Ramos (cell line): Measurements from ENCODE around the gene GUCY1A2.

ENCODE experiments used
- in situ Hi-C: fragments of 300-500 bp; cut with MboI; formaldehyde crosslinking; loops from one replicate; pipeline ENCODE4 v1.14.3; 2022; ENCODE audit warnings: low sequenced_read_pairs; ENCODE audit not compliant: unreplicated experiment

GUCY1A2 gene

GRCh38 chr11:106998916-106999188, 19.4 kb downstream of the GUCY1A2 start:
- in situ Hi-C loops, result no loop called here

- in situ Hi-C loops, result no loop called here
Measured at GRCh38 chr11:106998116-106998915, 20.0 kb downstream of the GUCY1A2 start.

DNA sequence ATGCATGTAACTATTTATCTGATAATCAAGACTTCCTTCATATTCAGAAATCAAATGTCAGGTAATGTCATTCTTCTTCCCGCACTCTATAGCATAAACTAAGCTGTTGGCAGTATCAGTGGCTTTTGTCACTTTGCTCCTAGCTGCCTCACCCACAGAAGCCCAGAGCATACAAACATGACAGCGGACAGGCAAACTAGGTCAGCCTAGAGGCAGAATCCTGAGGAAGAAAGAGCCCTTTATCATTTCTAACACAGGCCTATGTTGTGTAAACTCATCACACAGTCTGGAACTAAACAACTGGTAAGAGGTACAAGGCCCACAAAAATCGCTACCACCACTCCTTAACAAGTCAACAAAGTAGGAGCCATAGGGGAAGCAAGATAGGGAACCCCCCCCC, 21.0 kb downstream of the GUCY1A2 start:
- in situ Hi-C loops, result no loop called here

- in situ Hi-C loops, result no loop called here
Measured at GRCh38 chr11:106996691-106997090, 21.6 kb downstream of the GUCY1A2 start.

DNA sequence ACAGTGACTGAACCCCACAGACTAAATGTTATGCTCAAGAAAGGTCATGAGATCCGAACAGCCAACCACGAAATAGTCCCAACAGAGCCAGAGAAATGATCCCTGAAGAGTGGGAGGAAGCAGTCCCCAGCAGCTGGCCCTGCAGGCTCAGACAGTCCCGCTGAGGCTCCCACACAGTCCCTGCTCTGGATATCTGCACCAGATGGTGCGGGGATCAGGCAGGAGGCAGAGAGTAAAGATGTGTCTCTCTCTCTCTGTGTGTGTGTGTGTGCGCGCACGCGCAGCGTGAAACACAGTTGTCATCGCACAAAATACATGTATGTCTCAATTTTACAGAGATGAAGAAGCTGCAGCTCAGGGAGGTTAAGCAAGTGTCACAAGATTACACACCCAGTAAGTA, 27.9 kb downstream of the GUCY1A2 start:
- in situ Hi-C loops, result no loop called here

- in situ Hi-C loops, result no loop called here
Measured at GRCh38 chr11:106989078-106989455, 29.2 kb downstream of the GUCY1A2 start.

- in situ Hi-C loops, result no loop called here
Measured at GRCh38 chr11:106988151-106989077, 29.9 kb downstream of the GUCY1A2 start.

DNA sequence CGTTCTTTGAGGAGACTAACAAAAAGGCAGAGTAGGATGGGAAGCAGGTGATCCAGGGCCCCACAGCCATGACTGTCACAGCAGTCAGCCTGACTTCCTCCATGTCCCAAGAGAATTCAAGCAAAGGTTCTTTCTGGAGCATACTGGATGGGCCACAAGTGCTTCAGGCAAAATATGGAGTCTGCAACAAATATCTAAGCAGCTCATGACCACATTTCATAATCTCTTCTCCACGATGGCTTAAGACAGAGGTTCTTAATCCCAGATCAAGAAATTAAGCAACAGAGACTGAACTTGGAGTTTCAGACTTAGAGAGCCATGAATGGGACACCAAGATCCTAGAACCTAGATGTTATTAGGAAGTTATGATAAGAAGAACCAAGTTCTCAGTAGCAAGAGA, 31.6 kb downstream of the GUCY1A2 start:
- in situ Hi-C loops, result no loop called here

DNA sequence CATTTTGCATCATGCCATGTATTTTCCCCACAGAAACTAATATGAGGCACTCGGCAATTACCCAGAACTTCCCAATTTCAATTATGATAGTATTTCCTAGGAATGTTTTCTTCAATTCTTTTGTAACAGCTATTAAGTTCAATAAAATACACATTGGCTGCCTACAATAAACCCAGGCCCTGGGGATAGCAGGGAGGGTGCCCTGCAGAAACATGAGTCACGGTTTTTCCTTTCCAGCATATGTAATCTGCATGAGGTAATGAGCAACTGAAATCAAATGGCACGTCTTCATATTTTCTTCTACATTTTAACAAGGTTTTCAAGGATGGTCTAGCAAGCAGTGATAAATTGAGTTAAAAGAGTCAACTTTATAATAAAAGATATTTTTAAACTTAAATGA, 32.0 kb downstream of the GUCY1A2 start:
- in situ Hi-C loops, result no loop called here

- in situ Hi-C loops, result no loop called here
Measured at GRCh38 chr11:106983991-106984390, 34.3 kb downstream of the GUCY1A2 start.

DNA sequence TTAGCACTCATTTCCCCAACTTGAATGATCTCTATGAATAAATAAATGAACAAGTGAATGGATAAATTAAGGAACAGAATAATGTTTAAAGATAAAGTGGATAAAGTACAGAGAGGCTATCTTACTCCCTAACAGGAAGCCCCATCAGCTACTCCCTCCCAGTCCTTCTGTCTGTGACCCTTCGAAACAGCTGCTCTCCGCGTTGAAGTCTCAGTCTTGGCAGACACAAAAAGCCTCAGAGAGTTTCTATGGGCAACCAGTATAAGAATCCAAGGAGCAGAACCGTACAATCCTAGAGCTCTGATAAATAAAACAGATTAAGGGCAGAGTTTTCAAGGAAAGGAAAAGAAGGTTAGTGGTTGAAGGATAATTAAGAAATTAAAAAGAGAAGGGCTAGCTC, 35.0 kb downstream of the GUCY1A2 start:
- in situ Hi-C loops, result no loop called here

DNA sequence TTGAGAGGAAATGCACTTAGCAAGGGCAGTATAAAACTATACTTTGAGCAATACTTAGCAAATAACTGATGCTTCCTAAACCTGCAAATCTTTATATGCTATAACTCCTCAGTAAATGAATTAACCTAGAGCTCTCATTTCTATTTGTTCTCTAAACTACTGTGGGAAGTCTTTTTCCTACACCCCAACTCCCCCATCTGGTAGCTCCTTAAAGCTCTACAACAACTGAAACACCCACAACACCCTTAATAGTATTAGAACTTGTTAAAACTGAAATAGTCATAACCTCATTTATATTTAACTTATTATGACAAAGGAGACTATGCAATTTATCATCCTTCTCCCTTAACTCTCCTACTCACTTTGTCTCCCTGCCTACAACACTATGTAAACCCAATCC, 43.4 kb downstream of the GUCY1A2 start:
- in situ Hi-C loops, result no loop called here

- in situ Hi-C loops, result no loop called here
Measured at GRCh38 chr11:106971864-106972263, 46.4 kb downstream of the GUCY1A2 start.

- in situ Hi-C loops, result no loop called here
Measured at GRCh38 chr11:106969644-106970355, 48.5 kb downstream of the GUCY1A2 start.

DNA sequence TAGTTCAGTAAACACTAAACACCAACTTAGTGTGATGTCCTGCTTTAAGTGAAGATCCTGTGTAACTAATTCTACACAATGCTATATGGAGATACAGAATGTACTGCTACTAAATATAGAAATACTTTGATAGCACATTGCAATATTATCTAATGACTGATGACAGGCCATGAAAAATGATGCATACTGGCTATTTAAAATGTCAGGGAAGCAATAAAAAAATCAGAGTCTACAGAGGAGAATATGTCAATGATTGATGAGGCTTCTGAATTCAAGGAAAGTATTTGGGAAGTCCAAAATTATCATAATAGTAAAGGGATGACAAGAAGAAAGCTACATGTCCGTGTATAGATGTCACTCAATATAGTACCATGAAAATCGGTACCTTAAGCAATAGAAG, 55.3 kb downstream of the GUCY1A2 start:
- in situ Hi-C loops, result no loop called here

DNA sequence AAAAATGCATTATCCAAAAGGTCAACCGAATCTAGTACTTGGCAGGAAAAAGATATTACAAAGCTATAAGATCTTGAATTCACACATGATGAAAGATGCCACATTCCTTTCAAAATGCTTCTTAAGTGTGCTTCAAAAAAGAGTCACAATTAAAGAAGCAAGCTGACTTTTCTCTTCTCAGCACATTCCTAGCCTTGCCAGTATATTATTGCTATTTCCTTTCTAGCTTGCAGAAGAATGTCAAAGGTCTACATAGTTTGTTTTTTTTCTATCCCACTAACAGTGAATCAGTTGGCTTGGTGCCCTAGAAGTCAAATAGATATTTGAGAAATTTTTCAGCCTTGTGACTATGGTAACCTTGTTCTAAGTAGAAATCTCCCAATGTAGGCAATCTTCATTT, 56.8 kb downstream of the GUCY1A2 start:
- in situ Hi-C loops, result no loop called here

GRCh38 chr11:106961048-106961447, 57.2 kb downstream of the GUCY1A2 start:
- in situ Hi-C loops, result no loop called here

- in situ Hi-C loops, result no loop called here
Measured at GRCh38 chr11:106959800-106960199, 58.5 kb downstream of the GUCY1A2 start.

DNA sequence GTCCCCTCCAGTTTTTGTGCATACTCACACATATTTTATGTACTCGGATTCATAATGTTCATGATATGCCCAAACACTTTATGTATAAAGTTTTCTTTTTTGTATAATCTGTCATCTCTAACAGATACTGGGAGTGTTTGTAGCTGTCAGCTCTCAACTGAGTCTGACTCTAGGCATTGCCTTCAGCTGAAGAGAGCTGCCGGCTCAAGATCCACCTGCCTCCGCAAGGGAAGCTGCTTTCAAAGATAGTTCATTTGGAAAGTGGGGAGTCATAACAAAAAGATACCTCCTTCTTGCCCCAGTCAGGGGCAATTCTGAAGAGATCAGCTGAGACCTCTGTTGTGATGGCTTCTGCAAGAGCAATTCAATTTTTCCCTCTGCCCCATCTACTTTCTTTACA, 58.9 kb downstream of the GUCY1A2 start:
- in situ Hi-C loops, result no loop called here

DNA sequence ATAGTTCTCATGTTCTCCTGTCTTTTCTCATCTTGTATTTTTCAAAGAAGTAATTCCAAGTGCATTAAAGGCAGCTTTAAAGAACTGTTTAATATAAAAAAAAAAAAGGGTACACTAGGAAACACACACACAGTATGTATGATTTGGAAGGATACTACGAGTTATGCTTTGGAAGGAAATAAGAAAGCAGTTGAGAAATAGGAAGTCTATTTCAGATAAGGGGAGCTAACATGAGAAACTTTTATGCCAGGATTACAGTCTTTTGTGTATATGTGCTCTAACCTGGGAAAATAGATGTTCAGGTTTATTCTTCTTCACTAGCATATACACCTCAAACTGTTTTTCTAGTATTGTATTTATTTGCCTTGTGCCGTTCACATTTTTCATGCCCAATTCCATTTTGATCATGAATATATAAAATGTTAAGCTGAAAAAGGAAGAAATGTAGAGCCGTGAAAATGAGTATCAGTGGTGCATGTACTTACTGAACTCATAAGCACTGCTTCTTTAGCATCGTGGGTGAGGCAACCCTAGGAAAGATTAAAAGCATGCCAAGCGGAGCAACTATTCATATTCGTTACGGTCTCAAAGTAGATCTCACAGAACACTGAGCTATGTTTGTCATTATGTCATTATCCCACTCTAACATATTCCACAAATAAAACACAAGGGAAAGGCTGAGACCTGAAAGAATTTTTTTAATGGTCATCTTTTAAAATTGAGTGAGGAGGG, 59.6 kb downstream of the GUCY1A2 start:
- in situ Hi-C loops, result no loop called here
